Tibial nerve (tissue), 4 donors: Measurements from ENCODE around the gene FDPS.

Experiments used
- EP300 ChIP-seq, 2 donors: sonication (generic); formaldehyde crosslinking; IDR thresholded peaks; one replicate each; pipeline ENCODE4 v1.6.1; 2017; ENCODE audit warnings: antibody characterized with exemption in 2 of 2, mild to moderate bottlenecking in 1 of 2
- TF ChIP-seq, protein P1 (sequence below), 5 experiments: fragments of 200-600 bp in 3 of 5; fragments of 450-650 bp in 2 of 5; sonication (generic) in 3 of 5; IDR thresholded peaks; one replicate each; pipeline ENCODE4 v1.5.1; 2016 to 2019; ENCODE audit warnings: antibody characterized with exemption in 5 of 5, mild to moderate bottlenecking in 3 of 5, moderate library complexity in 2 of 5

DNA sequence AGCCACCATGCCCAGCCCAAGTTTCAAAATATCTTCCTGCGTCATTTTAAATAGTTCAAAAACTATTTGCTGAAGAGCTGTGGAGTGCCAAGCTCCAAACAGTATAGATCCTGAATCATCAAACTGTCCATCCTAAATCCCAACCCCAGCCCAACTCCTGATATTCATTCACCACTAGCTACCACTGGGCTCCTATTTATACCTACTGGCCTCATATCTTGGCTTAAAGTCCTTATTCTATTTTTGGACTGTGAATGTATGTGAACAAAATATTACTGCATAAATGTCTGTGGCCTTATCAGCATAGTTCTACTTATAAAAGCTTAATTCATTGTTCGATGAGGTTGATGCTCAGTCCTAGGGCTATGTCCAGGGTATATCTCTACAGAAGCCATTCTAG, 41.3 kb upstream of the FDPS start:
- TF ChIP-seq, protein P1, sequence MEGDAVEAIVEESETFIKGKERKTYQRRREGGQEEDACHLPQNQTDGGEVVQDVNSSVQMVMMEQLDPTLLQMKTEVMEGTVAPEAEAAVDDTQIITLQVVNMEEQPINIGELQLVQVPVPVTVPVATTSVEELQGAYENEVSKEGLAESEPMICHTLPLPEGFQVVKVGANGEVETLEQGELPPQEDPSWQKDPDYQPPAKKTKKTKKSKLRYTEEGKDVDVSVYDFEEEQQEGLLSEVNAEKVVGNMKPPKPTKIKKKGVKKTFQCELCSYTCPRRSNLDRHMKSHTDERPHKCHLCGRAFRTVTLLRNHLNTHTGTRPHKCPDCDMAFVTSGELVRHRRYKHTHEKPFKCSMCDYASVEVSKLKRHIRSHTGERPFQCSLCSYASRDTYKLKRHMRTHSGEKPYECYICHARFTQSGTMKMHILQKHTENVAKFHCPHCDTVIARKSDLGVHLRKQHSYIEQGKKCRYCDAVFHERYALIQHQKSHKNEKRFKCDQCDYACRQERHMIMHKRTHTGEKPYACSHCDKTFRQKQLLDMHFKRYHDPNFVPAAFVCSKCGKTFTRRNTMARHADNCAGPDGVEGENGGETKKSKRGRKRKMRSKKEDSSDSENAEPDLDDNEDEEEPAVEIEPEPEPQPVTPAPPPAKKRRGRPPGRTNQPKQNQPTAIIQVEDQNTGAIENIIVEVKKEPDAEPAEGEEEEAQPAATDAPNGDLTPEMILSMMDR (IDR thresholded peaks at IDR 0.05) = no peak
- no peak for TF ChIP-seq EP300 (IDR thresholded peaks at IDR 0.05)
